GM11168 (cell line): Measurements from ENCODE around the gene S100A5.

Source experiments
- in situ Hi-C: fragments of 300-500 bp; cut with MboI; formaldehyde crosslinking; loops from one replicate; pipeline ENCODE4 v1.12.0; 2022; ENCODE audit warnings: low sequenced_read_pairs; ENCODE audit not compliant: unreplicated experiment

S100A5 gene

GRCh38 chr1:153535242-153536011 lies 5.3 kb downstream of the S100A5 start, which contains the start of gene S100A6:
TSS of gene S100A6 (minus strand) at chr1:153535991. CDS start at chr1:153535339, 652 bp downstream.
- in situ Hi-C loops, result no loop called here

- in situ Hi-C loops, result no loop called here
Observed at GRCh38 chr1:153534925-153535241, 5.9 kb downstream of the S100A5 start.

- in situ Hi-C loops, result no loop called here
Observed at GRCh38 chr1:153534226-153534924, 6.4 kb downstream of the S100A5 start.

GRCh38 chr1:153533689-153534201 lies 7.0 kb downstream of the S100A5 start:
- in situ Hi-C loops, result no loop called here

GRCh38 chr1:153532769-153533599 lies 7.8 kb downstream of the S100A5 start:
- in situ Hi-C loops, result no loop called here

GRCh38 chr1:153532181-153532580 lies 8.6 kb downstream of the S100A5 start:
- in situ Hi-C loops, result no loop called here

- in situ Hi-C loops, result no loop called here
Observed at GRCh38 chr1:153531638-153532037, 9.1 kb downstream of the S100A5 start.

GRCh38 chr1:153527683-153528040 lies 13.1 kb downstream of the S100A5 start:
- in situ Hi-C loops, result no loop called here

- in situ Hi-C loops, result no loop called here
Observed at GRCh38 chr1:153527023-153527682, 13.6 kb downstream of the S100A5 start.

GRCh38 chr1:153526132-153526543 lies 14.6 kb downstream of the S100A5 start:
- in situ Hi-C loops, result no loop called here

- in situ Hi-C loops, result no loop called here
Observed at GRCh38 chr1:153525088-153525728, 15.5 kb downstream of the S100A5 start.

GRCh38 chr1:153522353-153523048 lies 18.2 kb downstream of the S100A5 start:
- in situ Hi-C loops, result loop anchor here (25.0 kb wide), 1 partner anchor 465 kb away; the partner anchor contains the start of genes JTB, RAB13 and RPS27

GRCh38 chr1:153521808-153522207 lies 18.9 kb downstream of the S100A5 start:
- in situ Hi-C loops, result loop anchor here (25.0 kb wide), 1 partner anchor 465 kb away; the partner anchor contains the start of genes JTB, RAB13 and RPS27

GRCh38 chr1:153520818-153521476 lies 19.8 kb downstream of the S100A5 start:
- in situ Hi-C loops, result loop anchor here (25.0 kb wide), 1 partner anchor 466 kb away; the partner anchor contains the start of genes JTB, RAB13 and RPS27

- in situ Hi-C loops, result loop anchor here (25.0 kb wide), 1 partner anchor 467 kb away; the partner anchor contains the start of genes JTB, RAB13 and RPS27
Observed at GRCh38 chr1:153520137-153520691, 20.5 kb downstream of the S100A5 start.

- in situ Hi-C loops, result loop anchor here (5.0 to 25.0 kb wide), 2 partner anchors 103 to 468 kb away; partner anchors contain the start of genes JTB, RAB13 and RPS27
Observed at GRCh38 chr1:153519242-153519641, 21.5 kb downstream of the S100A5 start.

- in situ Hi-C loops, result loop anchor here (5.0 to 25.0 kb wide), 2 partner anchors 107 to 472 kb away; partner anchors contain the start of genes JTB, RAB13 and RPS27
Observed at GRCh38 chr1:153515504-153516394, 25.0 kb downstream of the S100A5 start.
